GM10248 (cell line): ENCODE measurements around the gene GPR12.

Experiments
- CTCF ChIA-PET: fragments of 300-600 bp; sonication (Branson Sonifier 250); formaldehyde crosslinking; extraction: SDS; loops from one replicate; lab custom pipeline; 2021; ENCODE audit warnings: antibody characterized with exemption; lab: Yijun Ruan, JAX
- POLR2A ChIA-PET: fragments of 350-650 bp; sonication (Branson Sonifier 250); formaldehyde crosslinking; extraction: SDS; loops from one replicate; lab custom pipeline; 2020; ENCODE audit warnings: antibody characterized with exemption; lab: Yijun Ruan, JAX
- DNase-seq: peaks from one replicate; pipeline ENCODE4 v3.0.0; 2012; ENCODE audit errors: extremely low spot score
- CTCF ChIP-seq: IDR thresholded peaks from 2 replicates; pipeline ENCODE4 v1.5.1; 2012; ENCODE audit warnings: mild to moderate bottlenecking, low read depth; ENCODE audit errors: extremely low read depth, missing control alignments, control extremely low read depth

Gene GPR12

DNA sequence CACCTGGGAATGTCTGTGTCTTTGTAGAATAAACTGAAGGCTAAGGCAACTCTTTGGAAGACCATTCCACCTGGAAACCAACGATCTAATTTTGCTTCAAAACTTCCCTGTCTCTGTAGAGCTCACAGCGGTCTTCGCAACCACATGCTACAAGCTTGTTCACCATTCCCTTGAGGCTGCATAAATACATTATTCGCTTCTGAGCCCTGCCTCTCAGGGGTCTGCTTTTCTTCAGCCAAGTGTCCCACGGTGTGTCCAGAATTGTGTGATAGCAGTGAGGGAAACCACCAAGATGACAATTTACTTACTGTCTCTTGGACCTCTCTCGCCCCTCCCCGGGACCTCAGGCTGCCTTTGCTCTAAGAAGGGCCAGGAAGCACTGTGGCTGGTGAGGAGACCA, 51.1 kb downstream of the GPR12 start:
- POLR2A ChIA-PET, result no interaction called here

DNA sequence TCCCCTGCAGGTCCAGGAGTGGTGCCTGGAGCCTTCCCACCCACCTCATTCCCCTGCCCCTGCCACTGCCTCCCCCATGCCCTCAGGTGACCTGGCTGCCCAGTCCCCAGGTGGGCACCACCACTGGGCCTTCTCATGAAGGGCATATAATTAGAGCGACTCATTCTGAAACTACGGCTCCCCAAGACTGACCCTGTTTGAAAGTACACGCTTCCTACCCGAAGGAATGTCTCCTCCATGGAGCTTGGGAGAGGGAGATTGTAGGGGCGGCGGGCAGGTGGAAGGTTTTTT, 52.6 kb downstream of the GPR12 start:
- ChIA-PET POLR2A (no interaction called here), CTCF (interaction anchor here (0.8 to 3.5 kb wide), 2 partner anchors 9 to 164 kb away, joined by 3 to 17 read pairs; no protein-coding TSS in a partner anchor)
- no peak for DNase-seq
- no peak for TF ChIP-seq CTCF

More for the DNA sequence above, 51.1 kb downstream of the GPR12 start:
- CTCF ChIA-PET, result interaction anchor here (1.8 kb wide), 1 partner anchor 11 kb away, joined by 6 read pairs; no protein-coding TSS in a partner anchor
- DNase-seq, result no peak
- TF ChIP-seq CTCF, result no peak

DNA sequence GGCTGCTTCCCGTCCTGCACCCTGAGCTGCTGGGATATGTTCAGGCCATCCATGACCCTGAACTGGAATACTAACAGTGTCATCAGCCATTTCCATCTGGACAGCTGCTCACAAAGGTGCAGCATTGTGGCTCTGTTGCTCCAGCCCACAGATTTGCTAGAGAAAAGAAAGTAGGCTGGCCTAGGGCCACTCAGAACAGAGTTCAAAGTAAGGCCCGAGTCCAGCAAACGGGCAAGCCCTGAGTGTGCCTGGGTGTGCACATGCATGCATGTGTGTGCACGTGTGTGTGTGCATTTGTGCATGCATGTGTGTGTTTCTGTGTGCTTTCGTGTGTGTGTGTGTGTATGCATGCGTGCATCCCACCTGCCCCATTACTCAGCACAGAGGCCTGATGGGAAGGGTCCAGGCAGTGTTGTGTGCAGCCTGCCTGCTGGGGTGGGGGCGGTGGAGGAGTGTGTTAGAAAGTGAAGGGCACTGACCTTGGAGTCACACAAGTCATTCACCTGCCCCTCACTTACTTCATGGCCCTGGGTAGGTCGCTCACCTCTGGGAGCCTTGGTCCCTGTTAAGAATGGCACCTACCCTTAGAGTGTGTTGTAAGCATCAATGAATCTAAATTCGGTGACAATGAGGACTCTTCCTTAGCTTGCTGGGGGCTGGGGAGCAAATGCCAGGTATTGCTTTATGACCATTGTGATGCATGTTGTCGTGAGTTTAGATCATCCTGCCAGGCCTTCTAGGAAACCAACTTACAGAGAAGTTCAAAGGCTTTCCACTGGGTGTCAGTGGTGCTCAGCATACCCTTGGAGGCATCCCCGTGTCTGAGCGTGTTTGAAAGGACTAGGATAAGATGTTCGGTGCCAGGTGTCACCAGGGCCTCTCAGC, 53.2 kb downstream of the GPR12 start:
- POLR2A ChIA-PET, result no interaction called here
- DNase-seq, result peak; percentile 52
- CTCF ChIA-PET, result interaction anchor here (0.8 to 3.5 kb wide), 4 partner anchors 9 to 165 kb away, joined by 3 to 17 read pairs (median 3); no protein-coding TSS in a partner anchor
- TF ChIP-seq CTCF, result peak; percentile 42

GRCh38 chr13:26706381-26706780, 54.2 kb downstream of the GPR12 start:
- POLR2A ChIA-PET, result no interaction called here
- CTCF ChIA-PET, result interaction anchor here (1.1 to 3.5 kb wide), 4 partner anchors 10 to 522 kb away, joined by 3 to 17 read pairs (median 3); no protein-coding TSS in a partner anchor
- TF ChIP-seq CTCF, result no peak
- DNase-seq, result no peak

DNA sequence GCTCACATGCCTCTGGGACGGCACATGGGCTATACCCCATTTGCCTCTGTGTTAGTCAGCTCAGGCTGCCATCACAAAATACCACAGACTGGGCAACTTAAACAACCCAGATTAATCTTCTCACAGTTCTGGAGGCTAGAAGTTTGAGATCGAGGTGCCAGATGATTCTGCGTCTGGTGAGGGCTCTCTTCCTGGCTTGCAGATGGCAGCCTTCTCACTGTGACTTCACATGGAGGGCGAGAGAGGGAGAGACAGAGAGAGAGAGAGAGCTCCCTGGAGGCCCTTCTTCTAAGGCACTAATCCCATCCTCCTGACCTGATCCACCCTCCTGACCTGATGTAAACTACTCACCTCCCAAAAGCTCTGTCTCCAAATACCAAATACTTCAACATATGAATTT, 55.0 kb downstream of the GPR12 start:
- POLR2A ChIA-PET, result no interaction called here
- no peak for TF ChIP-seq CTCF
- CTCF ChIA-PET, result interaction anchor here (1.1 to 3.5 kb wide), 3 partner anchors 9 to 521 kb away, joined by 3 to 17 read pairs (median 3); no protein-coding TSS in a partner anchor

More for the DNA sequence above, 55.0 kb downstream of the GPR12 start:
- DNase-seq, result no peak
